MM.1S (cell line): Measurements from ENCODE around the gene CFAP77.

Experiments
- DNase-seq: peaks from one replicate; pipeline ENCODE4 v3.0.0-alpha.2; 2015
- H2AFZ ChIP-seq: fragments of 300-600 bp; sonication (generic); 2 replicates; pipeline ENCODE4 v1.6.0; 2016; ENCODE audit warnings: antibody characterized with exemption, low read length
- H3F3A ChIP-seq: fragments of 300-600 bp; sonication (generic); 2 replicates; pipeline ENCODE4 v1.6.1; 2016; ENCODE audit warnings: mild to moderate bottlenecking, antibody characterized with exemption, low read length, moderate library complexity, mixed read lengths; ENCODE audit not compliant: insufficient read depth
- H3K27ac ChIP-seq: fragments of 300-600 bp; sonication (generic); 2 replicates; pipeline ENCODE4 v1.5.1; 2016; ENCODE audit warnings: mild to moderate bottlenecking, low read length
- H3K27me3 ChIP-seq: fragments of 300-600 bp; sonication (generic); replicated peaks from 2 replicates; pipeline ENCODE4 v1.6.0; 2016; ENCODE audit warnings: low read length; ENCODE audit not compliant: insufficient read depth
- H3K36me3 ChIP-seq: fragments of 300-600 bp; sonication (generic); replicated peaks from 2 replicates; pipeline ENCODE4 v1.6.1; 2016; ENCODE audit warnings: mild to moderate bottlenecking, low read length, mixed read lengths; ENCODE audit not compliant: insufficient read depth
- H3K4me1 ChIP-seq: fragments of 300-600 bp; sonication (generic); 2 replicates; pipeline ENCODE4 v1.6.1; 2016; ENCODE audit warnings: low read length, mixed read lengths
- H3K4me2 ChIP-seq: fragments of 300-600 bp; sonication (generic); 2 replicates; pipeline ENCODE4 v1.6.0; 2016; ENCODE audit warnings: low read depth, low read length
- H3K4me3 ChIP-seq: fragments of 300-600 bp; sonication (generic); 2 replicates; pipeline ENCODE4 v1.5.1; 2016; ENCODE audit warnings: low read length, mixed read lengths
- H3K79me2 ChIP-seq: fragments of 300-600 bp; sonication (generic); 2 replicates; pipeline ENCODE4 v1.6.1; 2016; ENCODE audit warnings: mixed run types, low read length, mixed read lengths
- H3K9ac ChIP-seq: fragments of 300-600 bp; sonication (generic); 2 replicates; pipeline ENCODE4 v1.6.1; 2016; ENCODE audit warnings: low read length, mixed read lengths
- H3K9me2 ChIP-seq: fragments of 300-600 bp; sonication (generic); replicated peaks from 2 replicates; pipeline ENCODE4 v1.6.1; 2016; ENCODE audit warnings: mild to moderate bottlenecking, low read length, mixed read lengths; ENCODE audit not compliant: insufficient read depth
- H3K9me3 ChIP-seq: fragments of 300-600 bp; sonication (generic); replicated peaks from 2 replicates; pipeline ENCODE4 v1.6.1; 2016; ENCODE audit warnings: mild to moderate bottlenecking, low read length, mixed read lengths; ENCODE audit not compliant: insufficient read depth
- H4K20me1 ChIP-seq: fragments of 300-600 bp; sonication (generic); 2 replicates; pipeline ENCODE4 v1.6.1; 2016; ENCODE audit warnings: mild to moderate bottlenecking, low read length, moderate library complexity, mixed read lengths; ENCODE audit not compliant: insufficient read depth
- CTCF ChIP-seq: fragments of 300-600 bp; sonication (generic); IDR thresholded peaks from 2 replicates; pipeline ENCODE4 v1.5.1; 2016; ENCODE audit warnings: antibody characterized with exemption, low read length, mixed read lengths
- EZH2 ChIP-seq: fragments of 300-600 bp; sonication (generic); optimal IDR thresholded peaks from 2 replicates; pipeline ENCODE3; 2017; ENCODE audit warnings: low read depth, mild to moderate bottlenecking, antibody characterized with exemption, low read length, mixed read lengths
- EZH2phosphoT487 ChIP-seq: fragments of 300-600 bp; sonication (generic); IDR thresholded peaks from 2 replicates; pipeline ENCODE4 v1.6.1; 2018; ENCODE audit warnings: antibody characterized with exemption, low read length

The CFAP77 gene

GRCh38 chr9:132446887-132447286, 36.9 kb downstream of the CFAP77 start:
- no peaks in the 10 kb centered on the region for H3K36me3 ChIP-seq
- peaks cover 93% of the 10 kb centered on the region for H3K27me3 ChIP-seq
- no peak for DNase-seq
- no peaks in the 10 kb centered on the region for H3F3A ChIP-seq
- no peaks in the 10 kb centered on the region for H3K9me3 ChIP-seq
- no peaks in the 10 kb centered on the region for H3K9me2 ChIP-seq
- H4K20me1 ChIP-seq = no peaks in the 10 kb centered on the region
- no peak overlapping the region for H2AFZ ChIP-seq
- H3K27ac ChIP-seq = no peak overlapping the region
- no peaks in the 10 kb centered on the region for H3K79me2 ChIP-seq
- TF ChIP-seq CTCF = no peak
- no peak for TF ChIP-seq EZH2phosphoT487
- TF ChIP-seq EZH2 = no peak
- no peak overlapping the region for H3K4me3 ChIP-seq
- H3K4me2 ChIP-seq = no peak overlapping the region
- H3K9ac ChIP-seq = no peak overlapping the region
- no peaks in the 10 kb centered on the region for H3K4me1 ChIP-seq

- Histone ChIP-seq H3K4me1 (no peaks in the 10 kb centered on the region), H2AFZ (no peak overlapping the region), H3K4me2 (no peak overlapping the region), H3F3A (no peaks in the 10 kb centered on the region), H3K27me3 (peaks cover 93% of the 10 kb centered on the region), H3K27ac (no peak overlapping the region), H3K4me3 (no peak overlapping the region), H3K36me3 (no peaks in the 10 kb centered on the region), H3K79me2 (no peaks in the 10 kb centered on the region), H3K9me3 (no peaks in the 10 kb centered on the region), H3K9me2 (no peaks in the 10 kb centered on the region), H4K20me1 (no peaks in the 10 kb centered on the region), H3K9ac (no peak overlapping the region)
- TF ChIP-seq CTCF (no peak), EZH2phosphoT487 (no peak), EZH2 (no peak)
- no peak for DNase-seq
Measured at GRCh38 chr9:132447346-132447745, 37.3 kb downstream of the CFAP77 start.

DNA sequence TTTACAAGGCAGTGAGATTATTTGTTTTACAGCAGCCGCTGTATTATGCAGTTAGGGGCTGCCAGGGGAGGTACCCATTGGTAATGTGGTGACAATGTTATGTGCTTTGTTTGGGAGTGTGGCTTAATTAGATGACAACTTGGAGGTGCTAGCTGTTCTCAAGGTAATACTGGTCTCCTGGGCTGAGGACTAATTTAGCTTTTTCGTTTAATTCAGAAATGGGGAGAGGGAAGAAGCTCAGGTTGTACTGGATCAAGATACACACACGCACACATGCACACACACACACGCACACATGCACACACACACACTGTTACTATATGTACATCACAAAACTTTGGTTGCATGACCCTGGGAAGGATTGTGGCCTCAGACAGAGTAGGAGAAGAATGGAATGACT, 37.9 kb downstream of the CFAP77 start:
- Histone ChIP-seq H3K9me3 (no peaks in the 10 kb centered on the region), H3K36me3 (no peaks in the 10 kb centered on the region), H3K4me3 (no peak overlapping the region), H3K79me2 (no peaks in the 10 kb centered on the region), H3K27ac (no peak overlapping the region), H3K4me2 (no peak overlapping the region), H4K20me1 (no peaks in the 10 kb centered on the region), H3K9ac (no peak overlapping the region), H3K4me1 (no peaks in the 10 kb centered on the region), H3F3A (no peaks in the 10 kb centered on the region), H3K27me3 (peaks cover 93% of the 10 kb centered on the region), H3K9me2 (no peaks in the 10 kb centered on the region), H2AFZ (no peak overlapping the region)
- TF ChIP-seq EZH2 (no peak), EZH2phosphoT487 (no peak), CTCF (no peak)
- DNase-seq = no peak
